Fibroblast of lung (primary cell): ENCODE measurements around the gene MORC4. TPM values are rescaled to one million over a fixed set of nuclear protein-coding genes. Genes with fewer than 3 reads are reported as not detected.

Source experiments
- DNase-seq, 2 donors: peaks; one replicate each; pipeline versions ENCODE4 v3.0.0 to v3.0.0-alpha.2; 2010; ENCODE audit warnings: low read depth in 2 of 2
- H2AFZ ChIP-seq: 2 replicates; pipeline ENCODE4 v1.5.1; 2012; ENCODE audit warnings: low read length, control low read depth, inconsistent platforms
- H3K27ac ChIP-seq: 2 replicates; pipeline ENCODE4 v1.5.1; 2011; ENCODE audit warnings: low read length, control low read depth; ENCODE audit not compliant: insufficient read depth
- H3K27me3 ChIP-seq: 2 replicates; pipeline ENCODE4 v1.5.1; 2011; ENCODE audit warnings: mild to moderate bottlenecking, low read length; ENCODE audit not compliant: control insufficient read depth, insufficient read depth
- H3K36me3 ChIP-seq: 2 replicates; pipeline ENCODE4 v1.5.1; 2011; ENCODE audit warnings: low read length; ENCODE audit not compliant: control insufficient read depth, insufficient read depth
- H3K4me1 ChIP-seq: 2 replicates; pipeline ENCODE4 v1.5.1; 2011; ENCODE audit warnings: low read length; ENCODE audit not compliant: control insufficient read depth, insufficient read depth; ENCODE audit errors: extremely low read depth
- H3K4me2 ChIP-seq: 2 replicates; pipeline ENCODE4 v1.5.1; 2011; ENCODE audit warnings: low read length, control low read depth; ENCODE audit not compliant: insufficient read depth; ENCODE audit errors: extremely low read depth
- H3K4me3 ChIP-seq, 4 experiments: fragments of 200-600 bp in 1 of 4; sonication (generic) in 1 of 4; replicated peaks in 1 of 4; 2 replicates each; pipeline ENCODE4 v1.5.1; 2011 to 2016; ENCODE audit warnings: low read length in 4 of 4, low read depth in 3 of 4, mild to moderate bottlenecking in 3 of 4, control low read depth in 2 of 4, inconsistent platforms in 1 of 4, mixed read lengths in 1 of 4; ENCODE audit not compliant: insufficient read depth in 1 of 4; ENCODE audit errors: control extremely low read depth in 1 of 4
- H3K79me2 ChIP-seq: 2 replicates; pipeline ENCODE4 v1.5.1; 2012; ENCODE audit warnings: mild to moderate bottlenecking, low read length, inconsistent platforms; ENCODE audit not compliant: control insufficient read depth, insufficient read depth
- H3K9ac ChIP-seq: 2 replicates; pipeline ENCODE4 v1.5.1; 2011; ENCODE audit warnings: mild to moderate bottlenecking, low read length, control low read depth; ENCODE audit not compliant: insufficient read depth
- H3K9me3 ChIP-seq: 2 replicates; pipeline ENCODE4 v1.5.1; 2012; ENCODE audit warnings: low read depth, low read length; ENCODE audit not compliant: control insufficient read depth, insufficient read depth
- H4K20me1 ChIP-seq: 2 replicates; pipeline ENCODE4 v1.5.1; 2011; ENCODE audit warnings: low read length; ENCODE audit not compliant: control insufficient read depth, insufficient read depth; ENCODE audit errors: extremely low read depth
- CTCF ChIP-seq, 2 donors: IDR thresholded peaks in 1 of 2; conservative IDR thresholded peaks in 1 of 2; 1 replicate in 1 of 2; 2 replicates in 1 of 2; pipeline ENCODE4 v1.5.1; 2011 to 2012; ENCODE audit warnings: low read length in 2 of 2, control low read depth in 1 of 2, inconsistent platforms in 1 of 2, low read depth in 1 of 2, mild to moderate bottlenecking in 1 of 2
- EZH2 ChIP-seq: IDR thresholded peaks from 2 replicates; pipeline ENCODE4 v1.5.1; 2012; ENCODE audit warnings: low read length, control low read depth, mild to moderate bottlenecking; ENCODE audit errors: missing control alignments
- polyA plus RNA-seq, 2 donors: library from polyadenylated mRNA; depleted of rRNA in 1 of 2; stranded (reverse) in 1 of 2; unstranded in 1 of 2; fragments of >200 nt; gene quantifications; 2 replicates each; pipeline ENCODE4 v1.2.1, GENCODE V29; 2011 to 2012; ENCODE audit warnings: missing spikeins in 1 of 2
- total RNA-seq: library from RNA; depleted of rRNA; stranded (reverse); fragments of >200 nt; gene quantifications from 2 replicates; pipeline ENCODE4 v1.2.1, GENCODE V29; 2014

MORC4 gene
- total and polyA plus RNA-seq, 2 donors (not counting 1 experiment from before 2014, with no cell fraction given) = 27.5 to 44.8 TPM

GRCh38 chrX:106951230-106951629 lies 48.8 kb downstream of the MORC4 start:
- Histone ChIP-seq H3K4me3 (no peak overlapping the region), H3K27ac (no peak overlapping the region), H3K79me2 (no peaks in the 10 kb centered on the region), H3K9me3 (no peaks in the 10 kb centered on the region), H3K4me1 (no peaks in the 10 kb centered on the region), H4K20me1 (no peaks in the 10 kb centered on the region), H3K27me3 (no peaks in the 10 kb centered on the region), H3K4me2 (no peak overlapping the region), H2AFZ (no peak overlapping the region), H3K36me3 (no peaks in the 10 kb centered on the region), H3K9ac (no peak overlapping the region)
- DNase-seq = no peak
- TF ChIP-seq EZH2 (no peak), CTCF (conservative IDR thresholded peaks at IDR 0.05 in 1 of 2, IDR thresholded peaks at IDR 0.05 in 1 of 2; ENCODE audit: low read depth in 1 of 2, low read length in 2 of 2) (no peak)

- Histone ChIP-seq H3K9me3 (no peaks in the 10 kb centered on the region), H3K27ac (no peak overlapping the region), H3K4me2 (no peak overlapping the region), H3K9ac (no peak overlapping the region), H3K4me3 (no peak overlapping the region), H2AFZ (no peak overlapping the region), H3K27me3 (no peaks in the 10 kb centered on the region), H4K20me1 (no peaks in the 10 kb centered on the region), H3K79me2 (no peaks in the 10 kb centered on the region), H3K36me3 (no peaks in the 10 kb centered on the region), H3K4me1 (no peaks in the 10 kb centered on the region)
- no peak for TF ChIP-seq CTCF (conservative IDR thresholded peaks at IDR 0.05 in 1 of 2, IDR thresholded peaks at IDR 0.05 in 1 of 2; ENCODE audit: low read depth in 1 of 2, low read length in 2 of 2)
- TF ChIP-seq EZH2 = no peak
- DNase-seq = no peak
Observed at GRCh38 chrX:106950381-106950780, 49.6 kb downstream of the MORC4 start.

- no peak overlapping the region for H3K4me2 ChIP-seq
- no peaks in the 10 kb centered on the region for H3K36me3 ChIP-seq
- H3K27ac ChIP-seq = no peak overlapping the region
- H3K79me2 ChIP-seq = no peaks in the 10 kb centered on the region
- no peak for TF ChIP-seq CTCF (conservative IDR thresholded peaks at IDR 0.05 in 1 of 2, IDR thresholded peaks at IDR 0.05 in 1 of 2; ENCODE audit: low read depth in 1 of 2, low read length in 2 of 2)
- TF ChIP-seq EZH2 = no peak
- H3K9me3 ChIP-seq = no peaks in the 10 kb centered on the region
- no peak overlapping the region for H3K9ac ChIP-seq
- no peak overlapping the region for H2AFZ ChIP-seq
- no peak overlapping the region for H3K4me3 ChIP-seq
- no peaks in the 10 kb centered on the region for H3K27me3 ChIP-seq
- H3K4me1 ChIP-seq = no peaks in the 10 kb centered on the region
- H4K20me1 ChIP-seq = no peaks in the 10 kb centered on the region
- no peak for DNase-seq
Observed at GRCh38 chrX:106949366-106949765, 50.6 kb downstream of the MORC4 start.
